Measurements from ENCODE around the gene UGT2B11. TPM values are rescaled to one million over a fixed set of nuclear protein-coding genes. Genes with fewer than 3 reads are reported as not detected.
"Not testable (repeated sequence)": the region's sequence is repeated elsewhere in the genome, so short reads cannot be mapped to it uniquely, and the experiment has no call there.

Gene UGT2B11
- total RNA-seq (2014; rRNA removed; shearing (Covaris generic)): not detected in 2 replicates

GRCh38 chr4:69214716-69215115 is at the start of gene UGT2B11:
UGT2B11 (minus strand) TSS chr4:69214748; CDS start chr4:69214722, 26 bp downstream.
- no peak for DNase-seq
- Histone ChIP-seq H3K9me3 (replicated peaks) (no peaks in the 10 kb centered on the region), H3K36me3 (no peaks in the 10 kb centered on the region), H3K4me1 (no peaks in the 10 kb centered on the region), H3K4me3 (no peak within 1 kb of the TSS), H3K27ac (no peak within 1 kb of the TSS), H3K27me3 (no peaks in the 10 kb centered on the region)

- not testable (repeated sequence) for H3K36me3 ChIP-seq; H3K27ac ChIP-seq; H3K27me3 ChIP-seq; H3K9me3 ChIP-seq (replicated peaks); H3K4me3 ChIP-seq; DNase-seq; H3K4me1 ChIP-seq
Observed at GRCh38 chr4:69253147-69253772, 38.7 kb upstream of the UGT2B11 start.

- H3K9me3 ChIP-seq (replicated peaks); H3K4me3 ChIP-seq; H3K36me3 ChIP-seq; DNase-seq; H3K27ac ChIP-seq; H3K4me1 ChIP-seq; H3K27me3 ChIP-seq: not testable (repeated sequence)
Observed at GRCh38 chr4:69250884-69251283, 36.3 kb upstream of the UGT2B11 start.

DNA sequence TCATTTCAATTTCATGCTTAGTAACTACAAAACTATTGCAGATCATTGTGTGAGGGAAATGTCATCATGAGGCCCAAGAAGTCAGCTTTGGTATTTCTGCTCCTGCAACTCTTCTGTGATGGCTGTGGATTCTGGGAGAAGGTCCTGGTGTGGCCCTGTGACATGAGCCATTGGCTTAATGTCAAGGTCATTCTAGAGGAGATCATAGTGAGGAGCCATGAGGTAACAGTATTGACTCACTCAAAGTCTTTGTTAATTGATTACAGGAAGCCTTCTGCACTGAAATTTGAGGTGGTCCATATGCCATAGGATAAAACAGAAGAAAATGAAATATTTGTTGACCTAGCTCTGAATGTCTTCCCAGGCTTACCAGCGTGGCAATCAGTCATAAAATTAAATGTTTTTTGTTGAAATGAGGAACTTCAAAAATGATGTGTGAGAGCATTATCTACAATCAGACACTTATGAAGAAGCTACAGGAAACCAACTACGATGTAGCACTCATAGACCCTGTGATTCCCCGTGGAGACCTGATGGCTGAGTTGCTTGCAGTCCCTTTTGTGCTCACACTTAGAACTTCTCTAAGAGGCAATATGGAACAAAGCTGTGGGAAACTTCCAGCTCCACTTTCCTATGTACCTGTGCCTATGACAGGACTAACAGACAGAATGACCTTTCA is 28.2 kb upstream of the UGT2B11 start:
- H3K36me3 ChIP-seq; H3K27ac ChIP-seq; H3K27me3 ChIP-seq; H3K4me1 ChIP-seq; H3K4me3 ChIP-seq; DNase-seq; H3K9me3 ChIP-seq (replicated peaks): not testable (repeated sequence)

- not testable (repeated sequence) for H3K4me3 ChIP-seq; H3K27me3 ChIP-seq; H3K4me1 ChIP-seq; H3K27ac ChIP-seq; H3K36me3 ChIP-seq; H3K9me3 ChIP-seq (replicated peaks); DNase-seq
Observed at GRCh38 chr4:69241746-69242145, 27.2 kb upstream of the UGT2B11 start.

- H3K27me3 ChIP-seq; H3K4me1 ChIP-seq; H3K36me3 ChIP-seq; H3K27ac ChIP-seq; H3K9me3 ChIP-seq (replicated peaks); H3K4me3 ChIP-seq; DNase-seq: not testable (repeated sequence)
Observed at GRCh38 chr4:69240787-69241186, 26.2 kb upstream of the UGT2B11 start.

- no peak for DNase-seq
- Histone ChIP-seq H3K9me3 (replicated peaks) (no peaks in the 10 kb centered on the region), H3K27ac (no peak overlapping the region), H3K4me1 (no peaks in the 10 kb centered on the region), H3K27me3 (no peaks in the 10 kb centered on the region), H3K36me3 (no peaks in the 10 kb centered on the region), H3K4me3 (no peak overlapping the region)
Observed at GRCh38 chr4:69239557-69240168, 25.1 kb upstream of the UGT2B11 start.

- no peaks in the 10 kb centered on the region for H3K36me3 ChIP-seq
Observed at GRCh38 chr4:69239092-69239491, 24.5 kb upstream of the UGT2B11 start.

DNA sequence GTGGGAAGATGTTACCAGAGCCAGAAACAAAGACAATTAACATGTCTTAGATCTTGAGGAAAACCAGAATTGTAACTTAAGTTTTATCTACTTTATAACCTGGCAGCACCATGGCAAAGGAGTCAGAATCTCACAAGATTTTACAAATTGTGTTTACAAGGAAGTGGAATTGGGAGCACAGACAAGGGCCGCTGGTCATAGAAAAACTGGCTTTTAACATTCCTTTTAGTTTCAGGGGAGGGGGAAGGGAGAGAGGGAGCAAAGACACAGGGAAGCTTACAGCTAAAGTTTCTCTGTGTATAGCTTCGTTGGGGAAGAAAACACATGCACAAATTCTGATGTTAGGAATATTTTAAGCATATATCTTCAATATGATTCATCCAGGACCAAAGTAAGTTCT is 10.3 kb upstream of the UGT2B11 start:
- Histone ChIP-seq H3K36me3 (no peaks in the 10 kb centered on the region), H3K4me3 (no peak overlapping the region), H3K9me3 (replicated peaks) (no peaks in the 10 kb centered on the region), H3K27me3 (no peaks in the 10 kb centered on the region), H3K4me1 (no peaks in the 10 kb centered on the region), H3K27ac (no peak overlapping the region)
- DNase-seq: no peak

More at GRCh38 chr4:69239092-69239491, 24.5 kb upstream of the UGT2B11 start:
- Histone ChIP-seq H3K4me1 (no peaks in the 10 kb centered on the region), H3K27ac (no peak overlapping the region), H3K9me3 (replicated peaks) (no peaks in the 10 kb centered on the region), H3K4me3 (no peak overlapping the region), H3K27me3 (no peaks in the 10 kb centered on the region)
- no peak for DNase-seq

- not testable (repeated sequence) for H3K27me3 ChIP-seq; H3K9me3 ChIP-seq (replicated peaks); H3K4me3 ChIP-seq; DNase-seq; H3K4me1 ChIP-seq; H3K36me3 ChIP-seq; H3K27ac ChIP-seq
Observed at GRCh38 chr4:69223277-69223676, 8.7 kb upstream of the UGT2B11 start.

DNA sequence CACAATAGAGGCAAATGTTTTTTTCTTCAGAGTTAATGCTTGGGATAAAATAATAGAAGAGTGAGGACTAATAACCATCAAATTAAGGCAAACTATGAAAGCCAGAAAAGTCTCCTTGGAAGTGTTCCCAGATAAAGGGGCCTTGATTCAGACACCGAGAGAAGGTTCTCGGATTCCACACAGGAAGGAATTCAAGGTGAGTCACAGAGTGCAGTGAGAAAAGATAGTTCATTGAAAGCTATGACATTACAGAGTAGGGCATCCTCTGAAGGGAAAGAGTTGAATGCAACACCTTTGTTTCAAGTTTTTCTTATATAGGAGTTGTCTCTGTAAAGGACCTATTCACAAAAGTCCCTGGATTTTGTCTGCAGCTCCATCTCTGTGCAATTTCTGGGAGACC is 3.9 kb upstream of the UGT2B11 start:
- H3K36me3 ChIP-seq; H3K27ac ChIP-seq; H3K27me3 ChIP-seq; H3K9me3 ChIP-seq (replicated peaks); H3K4me3 ChIP-seq; DNase-seq; H3K4me1 ChIP-seq: not testable (repeated sequence)

DNA sequence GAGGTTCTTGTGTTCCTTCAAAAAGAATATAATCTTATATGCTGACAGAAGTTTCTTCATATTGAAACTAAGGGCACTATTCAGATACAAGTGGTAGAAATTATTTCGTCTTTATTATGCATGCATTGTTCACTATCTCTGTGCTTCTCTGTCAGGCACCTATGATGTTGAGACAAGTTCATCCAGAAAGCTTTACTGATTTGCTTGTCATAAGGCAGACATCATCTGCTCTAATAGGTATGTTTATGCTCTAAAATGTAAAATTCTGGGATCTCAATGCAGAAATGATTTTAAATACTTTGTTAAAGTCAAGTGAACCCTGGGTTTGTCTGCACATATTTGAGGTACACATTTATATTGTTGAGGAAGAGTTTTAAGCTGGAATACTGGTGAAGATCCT is 3.6 kb downstream of the UGT2B11 start:
- H3K4me3 ChIP-seq: no peak overlapping the region
- no peaks in the 10 kb centered on the region for H3K27me3 ChIP-seq
- no peaks in the 10 kb centered on the region for H3K9me3 ChIP-seq (replicated peaks)
- H3K27ac ChIP-seq: no peak overlapping the region
- no peaks in the 10 kb centered on the region for H3K4me1 ChIP-seq
- H3K36me3 ChIP-seq: no peaks in the 10 kb centered on the region
- no peak for DNase-seq

GRCh38 chr4:69198506-69198905 is 16.0 kb downstream of the UGT2B11 start:
- H3K4me3 ChIP-seq; H3K27me3 ChIP-seq; H3K36me3 ChIP-seq; H3K27ac ChIP-seq; H3K4me1 ChIP-seq; H3K9me3 ChIP-seq (replicated peaks); DNase-seq: not testable (repeated sequence)

GRCh38 chr4:69196209-69196965 is 18.2 kb downstream of the UGT2B11 start:
- Histone ChIP-seq H3K27me3 (no peaks in the 10 kb centered on the region), H3K27ac (no peak overlapping the region), H3K4me3 (no peak overlapping the region), H3K9me3 (replicated peaks) (no peaks in the 10 kb centered on the region), H3K4me1 (no peaks in the 10 kb centered on the region), H3K36me3 (no peaks in the 10 kb centered on the region)
- DNase-seq: no peak

DNA sequence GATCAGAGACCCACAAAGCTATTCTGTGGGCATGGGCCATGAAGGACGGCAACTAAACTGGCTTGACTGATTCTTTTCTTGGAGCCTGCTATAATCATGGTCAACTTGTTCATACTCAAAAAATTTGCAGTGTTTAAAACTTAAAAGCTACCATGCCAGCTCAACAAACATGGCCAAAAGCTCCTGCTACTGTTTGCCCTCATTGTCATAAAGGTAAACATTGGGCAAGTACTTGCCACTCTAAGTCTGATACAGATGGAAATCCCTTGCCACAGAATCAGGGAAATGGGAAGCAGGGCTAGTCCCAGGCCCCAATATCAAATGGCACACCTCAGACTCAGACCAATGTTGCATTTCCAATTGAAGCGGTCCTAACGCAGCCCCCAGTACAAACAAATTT is 20.4 kb downstream of the UGT2B11 start:
- Histone ChIP-seq H3K27ac (no peak overlapping the region), H3K4me1 (no peaks in the 10 kb centered on the region), H3K27me3 (no peaks in the 10 kb centered on the region), H3K9me3 (replicated peaks) (no peaks in the 10 kb centered on the region), H3K36me3 (no peaks in the 10 kb centered on the region), H3K4me3 (no peak overlapping the region)
- no peak for DNase-seq
